DND-41 (cell line): ENCODE measurements around the gene BRF1.
"Not testable (repeated sequence)": the region's sequence is repeated elsewhere in the genome, so short reads cannot be mapped to it uniquely, and the experiment has no call there.

Source experiments
- EZH2 ChIP-seq: IDR thresholded peaks from 3 replicates; pipeline ENCODE4 v1.6.1; 2012; ENCODE audit warnings: borderline replicate concordance, low read depth, mild to moderate bottlenecking, moderate library complexity, low read length, inconsistent platforms; ENCODE audit not compliant: severe bottlenecking
- TF ChIP-seq, protein P1 (sequence below): IDR thresholded peaks from 2 replicates; pipeline ENCODE4 v1.5.1; 2012; ENCODE audit warnings: borderline replicate concordance, low read length, moderate library complexity, mild to moderate bottlenecking; ENCODE audit not compliant: poor library complexity, severe bottlenecking; ENCODE audit errors: extremely low read depth

DNA sequence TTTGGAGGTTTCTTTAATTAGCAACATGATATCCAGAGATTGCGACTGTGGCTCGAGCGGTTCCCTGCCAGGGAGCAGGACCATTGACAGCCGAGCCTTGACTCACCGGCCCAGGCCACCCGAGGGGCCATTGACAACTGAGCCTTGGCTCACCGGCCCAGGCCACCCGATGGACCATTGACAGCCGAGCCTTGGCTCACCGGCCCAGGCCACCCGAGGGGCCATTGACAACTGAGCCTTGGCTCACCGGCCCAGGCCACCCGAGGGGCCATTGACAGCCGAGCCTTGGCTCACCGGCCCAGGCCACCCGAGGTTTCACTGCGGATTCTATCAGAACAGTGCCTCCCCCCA, 26.9 kb upstream of the BRF1 start:
- TF ChIP-seq, protein P1, sequence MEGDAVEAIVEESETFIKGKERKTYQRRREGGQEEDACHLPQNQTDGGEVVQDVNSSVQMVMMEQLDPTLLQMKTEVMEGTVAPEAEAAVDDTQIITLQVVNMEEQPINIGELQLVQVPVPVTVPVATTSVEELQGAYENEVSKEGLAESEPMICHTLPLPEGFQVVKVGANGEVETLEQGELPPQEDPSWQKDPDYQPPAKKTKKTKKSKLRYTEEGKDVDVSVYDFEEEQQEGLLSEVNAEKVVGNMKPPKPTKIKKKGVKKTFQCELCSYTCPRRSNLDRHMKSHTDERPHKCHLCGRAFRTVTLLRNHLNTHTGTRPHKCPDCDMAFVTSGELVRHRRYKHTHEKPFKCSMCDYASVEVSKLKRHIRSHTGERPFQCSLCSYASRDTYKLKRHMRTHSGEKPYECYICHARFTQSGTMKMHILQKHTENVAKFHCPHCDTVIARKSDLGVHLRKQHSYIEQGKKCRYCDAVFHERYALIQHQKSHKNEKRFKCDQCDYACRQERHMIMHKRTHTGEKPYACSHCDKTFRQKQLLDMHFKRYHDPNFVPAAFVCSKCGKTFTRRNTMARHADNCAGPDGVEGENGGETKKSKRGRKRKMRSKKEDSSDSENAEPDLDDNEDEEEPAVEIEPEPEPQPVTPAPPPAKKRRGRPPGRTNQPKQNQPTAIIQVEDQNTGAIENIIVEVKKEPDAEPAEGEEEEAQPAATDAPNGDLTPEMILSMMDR = not testable (repeated sequence)
- TF ChIP-seq EZH2 = not testable (repeated sequence)
